Thyroid gland (tissue), 4 donors: ENCODE measurements around the gene HOXB7. TPM values are rescaled to one million over a fixed set of nuclear protein-coding genes. Genes with fewer than 3 reads are reported as not detected.

Experiments
- DNase-seq, 2 donors: peaks; one replicate each; pipeline ENCODE4 v3.0.0-alpha.2; 2019
- H3K27ac ChIP-seq, 3 donors: fragments of 200-600 bp; sonication (generic); 1 replicate in 2 of 3; 2 replicates in 1 of 3; pipeline ENCODE4 v1.5.1; 2016 to 2019; ENCODE audit warnings: mild to moderate bottlenecking in 1 of 3, moderate library complexity in 1 of 3
- H3K27me3 ChIP-seq: fragments of 200-600 bp; sonication (generic); one replicate; pipeline ENCODE4 v1.5.1; 2019
- H3K36me3 ChIP-seq, 2 donors: fragments of 200-600 bp; sonication (generic); one replicate each; pipeline ENCODE4 v1.5.1; 2016 to 2019
- H3K4me1 ChIP-seq, 2 donors: fragments of 200-600 bp; sonication (generic); one replicate each; pipeline ENCODE4 v1.5.1; 2017 to 2019
- H3K4me3 ChIP-seq, 3 donors: fragments of 200-600 bp; sonication (generic); replicated peaks in 1 of 3; 1 replicate in 2 of 3; 2 replicates in 1 of 3; pipeline ENCODE4 v1.5.1; 2016; ENCODE audit warnings: mild to moderate bottlenecking in 1 of 3
- H3K9me3 ChIP-seq: fragments of 200-600 bp; sonication (generic); one replicate; pipeline ENCODE4 v1.5.1; 2017
- CTCF ChIP-seq, 6 experiments: fragments of 200-600 bp in 3 of 6; fragments of 450-650 bp in 3 of 6; sonication (generic) in 3 of 6; IDR thresholded peaks; one replicate each; pipeline ENCODE4 v1.5.1; 2016 to 2019; ENCODE audit warnings: antibody characterized with exemption in 6 of 6, mild to moderate bottlenecking in 2 of 6, inconsistent platforms in 1 of 6, moderate library complexity in 1 of 6
- POLR2A ChIP-seq, 2 donors: fragments of 450-650 bp; IDR thresholded peaks; one replicate each; pipeline ENCODE4 v1.6.1; 2017; ENCODE audit warnings: antibody characterized with exemption in 2 of 2, mild to moderate bottlenecking in 2 of 2, moderate library complexity in 1 of 2
- WGBS, 2 donors: methylation state at CpG; one replicate each; pipeline ENCODE4 v1.1.5; 2017; 5-methylcytosine and 5-hydroxymethylcytosine counted together
- intact Hi-C: fragments of 100-400 bp; cut with DNase I; formaldehyde crosslinking; loops from one replicate; pipeline ENCODE4 v1.15.1; 2023
- total RNA-seq, 4 donors: library from RNA; depleted of rRNA; stranded (reverse); fragments of >200 nt; gene quantifications; one replicate each; pipeline ENCODE4 v1.2.3, GENCODE V29; 2016

HOXB7 gene
- total RNA-seq, 4 donors from 2014 or later, result 1.0 to 2.8 (median 1.3) TPM; not detected in 1

- intact Hi-C loops, result no loop called here
- WGBS, 2 donors, result 19 to 22% methylated on average over 2 of the region's 2 CpGs
- Histone ChIP-seq H3K27me3 (peaks cover 30% of the 10 kb centered on the region), H3K4me1 (peaks cover 4 to 9% of the 10 kb centered on the region in 2 donors), H3K27ac (no peak overlapping the region), H3K4me3 (no peak overlapping the region), H3K9me3 (no peaks in the 10 kb centered on the region), H3K36me3 (no peaks in the 10 kb centered on the region)
- TF ChIP-seq POLR2A (IDR thresholded peaks at IDR 0.05), result no peak
- no peak for TF ChIP-seq CTCF (IDR thresholded peaks at IDR 0.05)
- no peak for DNase-seq
Observed at GRCh38 chr17:48567646-48568354, 43.0 kb downstream of the HOXB7 start.

- Histone ChIP-seq H3K4me1 (peaks cover 4 to 9% of the 10 kb centered on the region in 2 donors), H3K9me3 (no peaks in the 10 kb centered on the region), H3K27ac (no peak overlapping the region), H3K4me3 (no peak overlapping the region), H3K36me3 (no peaks in the 10 kb centered on the region), H3K27me3 (peaks cover 32% of the 10 kb centered on the region)
- intact Hi-C loops, result no loop called here
- TF ChIP-seq CTCF (IDR thresholded peaks at IDR 0.05), result no peak
- TF ChIP-seq POLR2A (IDR thresholded peaks at IDR 0.05), result no peak
- WGBS, 2 donors, result 16 to 45% methylated on average over 6 of the region's 6 CpGs
- no peak for DNase-seq
Observed at GRCh38 chr17:48567209-48567608, 43.6 kb downstream of the HOXB7 start.

GRCh38 chr17:48566717-48567116 is 44.1 kb downstream of the HOXB7 start:
- WGBS, 2 donors, result 24 to 31% methylated on average over 2 of the region's 2 CpGs
- TF ChIP-seq POLR2A (IDR thresholded peaks at IDR 0.05) (no peak), CTCF (IDR thresholded peaks at IDR 0.05) (no peak)
- Histone ChIP-seq H3K27me3 (peaks cover 33% of the 10 kb centered on the region), H3K4me3 (no peak overlapping the region), H3K9me3 (no peaks in the 10 kb centered on the region), H3K4me1 (peaks cover 4 to 9% of the 10 kb centered on the region in 2 donors), H3K27ac (no peak overlapping the region), H3K36me3 (no peaks in the 10 kb centered on the region)
- no peak for DNase-seq
- intact Hi-C loops, result no loop called here

- Histone ChIP-seq H3K36me3 (no peaks in the 10 kb centered on the region), H3K4me3 (no peak overlapping the region), H3K9me3 (no peaks in the 10 kb centered on the region), H3K27me3 (peaks cover 33% of the 10 kb centered on the region), H3K27ac (no peak overlapping the region), H3K4me1 (peaks cover 4 to 9% of the 10 kb centered on the region in 2 donors)
- DNase-seq, result no peak
- TF ChIP-seq POLR2A (IDR thresholded peaks at IDR 0.05) (no peak), CTCF (IDR thresholded peaks at IDR 0.05) (no peak)
- intact Hi-C loops, result no loop called here
- WGBS, 2 donors, result 25 to 30% methylated on average over 4 of the region's 4 CpGs
Observed at GRCh38 chr17:48565925-48566710, 44.7 kb downstream of the HOXB7 start.

GRCh38 chr17:48565022-48565554 is 45.7 kb downstream of the HOXB7 start:
- intact Hi-C loops, result no loop called here
- peak overlapping the region in 1 of 3 donors; percentile 55 for H3K27ac ChIP-seq
- no peaks in the 10 kb centered on the region for H3K36me3 ChIP-seq
- no peak for DNase-seq
- 23 to 27% methylated on average over 2 of the region's 2 CpGs for WGBS, 2 donors
- H3K27me3 ChIP-seq, result peaks cover 24% of the 10 kb centered on the region
- H3K9me3 ChIP-seq, result no peaks in the 10 kb centered on the region
- no peak overlapping the region for H3K4me3 ChIP-seq
- H3K4me1 ChIP-seq, result peaks cover 4 to 9% of the 10 kb centered on the region in 2 donors
- TF ChIP-seq CTCF (IDR thresholded peaks at IDR 0.05), result no peak
- no peak for TF ChIP-seq POLR2A (IDR thresholded peaks at IDR 0.05)
